LNCAP (cell line): ENCODE data around the gene SPATS2.
A peak's percentile ranks its signal among the peaks of the same experiment; 100 is the strongest.

Experiments
- CTCF ChIP-seq: fragments of 450-650 bp; IDR thresholded peaks from 2 replicates; pipeline ENCODE4 v1.5.1; 2017; ENCODE audit warnings: mild to moderate bottlenecking

SPATS2 gene

GRCh38 chr12:49340095-49340870, 27.0 kb upstream of the SPATS2 start:
- TF ChIP-seq CTCF = no peak

- no peak for TF ChIP-seq CTCF
Observed at GRCh38 chr12:49340971-49341776, 26.1 kb upstream of the SPATS2 start.

- no peak for TF ChIP-seq CTCF
Observed at GRCh38 chr12:49341777-49342065, 25.5 kb upstream of the SPATS2 start.

- peak; percentile 71 for TF ChIP-seq CTCF
Observed at GRCh38 chr12:49342066-49342913, 25.0 kb upstream of the SPATS2 start.

GRCh38 chr12:49342914-49343731, 24.1 kb upstream of the SPATS2 start:
- TF ChIP-seq CTCF = no peak

GRCh38 chr12:49344486-49345050, 22.7 kb upstream of the SPATS2 start:
- TF ChIP-seq CTCF = no peak
